K562 (cell line): ENCODE results near the gene VPS35. TPM values are rescaled to one million over a fixed set of nuclear protein-coding genes. Genes with fewer than 3 reads are reported as not detected.

Experiments
- BDP1 ChIP-seq: IDR thresholded peaks from 3 replicates; pipeline ENCODE4 v1.6.1; 2011; ENCODE audit not compliant: insufficient read length, insufficient read depth
- CEBPG ChIP-seq, 3 experiments: fragments of 200-800 bp in 1 of 3; sonication (Bioruptor generic) in 1 of 3; sonication (generic) in 1 of 3; formaldehyde crosslinking in 1 of 3; IDR thresholded peaks in 2 of 3; conservative IDR thresholded peaks in 1 of 3; 2 replicates each; pipeline versions ENCODE4 v1.6.1 to v1.8.0; 2016 to 2022; ENCODE audit warnings: missing compliant biosample characterization in 2 of 3, missing genetic modification characterization in 2 of 3, mild to moderate bottlenecking in 1 of 3, missing genetic modification reagents in 1 of 3
- CHD2 ChIP-seq: IDR thresholded peaks from 2 replicates; pipeline ENCODE4 v1.6.1; 2011; ENCODE audit warnings: low read depth, low read length
- GTF2F1 ChIP-seq: IDR thresholded peaks from 2 replicates; pipeline ENCODE4 v1.6.1; 2011; ENCODE audit warnings: low read depth, low read length, improper control_type of control experiment
- ILK ChIP-seq: fragments of 450-650 bp; IDR thresholded peaks from 2 replicates; pipeline ENCODE4 v1.6.1; 2016; ENCODE audit warnings: missing genetic modification characterization, low read depth, mild to moderate bottlenecking, missing compliant biosample characterization, moderate library complexity, borderline replicate concordance
- LEF1 ChIP-seq: fragments of 450-650 bp; IDR thresholded peaks from 2 replicates; pipeline ENCODE4 v1.6.1; 2016; ENCODE audit warnings: mild to moderate bottlenecking
- MAFK ChIP-seq: IDR thresholded peaks from 2 replicates; pipeline ENCODE4 v1.6.1; 2011; ENCODE audit warnings: low read length, improper control_type of control experiment
- NFIX ChIP-seq: fragments of 250-450 bp; sonication (Bioruptor Pico); IDR thresholded peaks from 2 replicates; pipeline ENCODE4 v1.4.0; 2020; ENCODE audit warnings: low read depth, mild to moderate bottlenecking, moderate library complexity
- PHF20 ChIP-seq: fragments of 450-650 bp; IDR thresholded peaks from 2 replicates; pipeline ENCODE4 v1.6.1; 2018; ENCODE audit not compliant: partially characterized antibody
- PHF8 ChIP-seq: fragments of 200-600 bp; sonication (generic); IDR thresholded peaks from 2 replicates; pipeline ENCODE4 v1.6.1; 2012; ENCODE audit warnings: mixed run types, mild to moderate bottlenecking, inconsistent platforms, low read length, moderate library complexity, borderline replicate concordance
- RAD21 ChIP-seq, 2 experiments: fragments of 250-450 bp in 1 of 2; fragments of 450-650 bp in 1 of 2; sonication (Bioruptor Pico) in 1 of 2; formaldehyde crosslinking in 1 of 2; IDR thresholded peaks in 1 of 2; conservative IDR thresholded peaks in 1 of 2; 2 replicates each; pipeline versions ENCODE4 v1.4.0 to v1.8.0; 2020 to 2022; ENCODE audit warnings: mild to moderate bottlenecking in 2 of 2, moderate library complexity in 1 of 2
- RCOR1 ChIP-seq, 2 experiments: IDR thresholded peaks; 2 replicates each; pipeline ENCODE4 v1.6.1; 2012; ENCODE audit warnings: low read depth in 2 of 2, low read length in 2 of 2, borderline replicate concordance in 1 of 2, improper control_type of control experiment in 1 of 2
- SMARCA5 ChIP-seq: fragments of 450-650 bp; IDR thresholded peaks from 2 replicates; pipeline ENCODE4 v1.6.1; 2016
- STAT5A ChIP-seq: IDR thresholded peaks from 2 replicates; pipeline ENCODE4 v1.6.1; 2012; ENCODE audit warnings: low read length, inconsistent platforms, borderline replicate concordance
- ZNF217 ChIP-seq: sonication (generic); formaldehyde crosslinking; IDR thresholded peaks from 2 replicates; pipeline ENCODE4 v1.8.0; 2022; ENCODE audit warnings: mild to moderate bottlenecking, missing genetic modification reagents
- ZNF347 ChIP-seq: fragments of 450-650 bp; formaldehyde crosslinking; IDR thresholded peaks from 2 replicates; pipeline ENCODE4 v1.4.0; 2020; ENCODE audit warnings: low read depth, mild to moderate bottlenecking, moderate library complexity
- ZNF407 ChIP-seq: fragments of 450-650 bp; IDR thresholded peaks from 2 replicates; pipeline ENCODE4 v1.6.1; 2016; ENCODE audit warnings: low read depth
- ZNF766 ChIP-seq: fragments of 200-800 bp; sonication (Bioruptor generic); conservative IDR thresholded peaks from 2 replicates; pipeline ENCODE4 v1.6.1; 2016; ENCODE audit warnings: missing genetic modification characterization, missing compliant biosample characterization
- polyA plus RNA-seq, 8 experiments: library from polyadenylated mRNA; depleted of rRNA in 4 of 8; stranded (reverse) in 5 of 8; unstranded in 3 of 8; fragments of >200 nt; fragmentation: Nextera tagmentation in 2 of 8; fragmentation: Illumina TruSeq in 1 of 8; extraction: Ambion mirVana in 2 of 8; extraction: Trizol in 1 of 8; gene quantifications; 2 replicates each; pipeline versions ENCODE4 v1.2.1 to v1.2.3, GENCODE V29; 2011 to 2014; ENCODE audit warnings: inconsistent platforms in 1 of 8, missing spikeins in 1 of 8
- total RNA-seq, 7 experiments: library from RNA; depleted of rRNA in 6 of 7; stranded (reverse); fragments of >200 nt in 6 of 7; fragmentation: Illumina TruSeq in 2 of 7; extraction: Trizol in 2 of 7; gene quantifications; 2 replicates each; pipeline versions ENCODE4 v1.2.1 to v1.2.3, GENCODE V29; 2011 to 2021; ENCODE audit warnings: low replicate concordance in 1 of 7

Gene VPS35
- total and polyA plus RNA-seq, 9 of the 15 experiments (the other 6 are each of a cell fraction or from before 2014, with no cell fraction given), result 32.7 to 131 (median 66.2) TPM

GRCh38 chr16:46688101-46688653 is 801 bp downstream of the VPS35 start (continued):
- TF ChIP-seq ZNF407 (no peak), ILK (tag) (no peak), CHD2 (no peak), GTF2F1 (no peak), BDP1 (no peak), MAFK (no peak), RAD21 (CRISPR knock-in tag; conservative IDR thresholded peaks at IDR 0.05 in 1 of 2, IDR thresholded peaks at IDR 0.05 in 1 of 2) (peak in 1 of 2 experiments; percentile 36; a peak in 2 of 4 replicates), CEBPG (CRISPR knock-in tag; IDR thresholded peaks at IDR 0.05) (no peak), CEBPG (tag; conservative IDR thresholded peaks at IDR 0.05 in 1 of 2, IDR thresholded peaks at IDR 0.05 in 1 of 2) (no peak), ZNF766 (no peak), STAT5A (no peak), ZNF217 (CRISPR knock-in tag) (no peak), RCOR1 (IDR thresholded peaks at IDR 0.05; ENCODE audit: borderline replicate concordance in 1 of 2, low read depth in 2 of 2, low read length in 2 of 2) (peak in 1 of 2 experiments; percentile 64; a peak in 1 of 4 replicates), NFIX (CRISPR knock-in tag) (no peak), PHF20 (no peak), LEF1 (no peak), ZNF347 (CRISPR knock-in tag) (no peak), PHF8 (no peak), SMARCA5 (no peak)
